K562 (cell line): ENCODE data around the gene MTF1.

Experiments
- CLOCK ChIP-seq: fragments of 250-450 bp; sonication (Bioruptor Pico); IDR thresholded peaks from 2 replicates; pipeline ENCODE4 v1.4.0; 2020; ENCODE audit warnings: mild to moderate bottlenecking, moderate library complexity, borderline replicate concordance
- TEAD4 ChIP-seq, 2 experiments: sonication (generic) in 1 of 2; formaldehyde crosslinking in 1 of 2; IDR thresholded peaks; 2 replicates each; pipeline versions ENCODE4 v1.6.1 to v1.8.0; 2012 to 2022; ENCODE audit warnings: borderline replicate concordance in 1 of 2, inconsistent platforms in 1 of 2, low read length in 1 of 2, mild to moderate bottlenecking in 1 of 2, missing genetic modification reagents in 1 of 2
- ZBTB33 ChIP-seq: sonication (generic); formaldehyde crosslinking; IDR thresholded peaks from 2 replicates; pipeline ENCODE4 v1.8.1; 2023; ENCODE audit warnings: mild to moderate bottlenecking, missing genetic modification reagents
- ZNF23 ChIP-seq: fragments of 250-450 bp; sonication (Bioruptor Pico); IDR thresholded peaks from 2 replicates; pipeline ENCODE4 v1.4.0; 2020; ENCODE audit warnings: mild to moderate bottlenecking

GRCh38 chr1:37840711-37841110 is 18.7 kb downstream of the MTF1 start:
- no peak for TF ChIP-seq TEAD4 (IDR thresholded peaks at IDR 0.05; ENCODE audit: low read length)
- TF ChIP-seq TEAD4 (CRISPR knock-in tag; IDR thresholded peaks at IDR 0.05; ENCODE audit: borderline replicate concordance): no peak
- TF ChIP-seq CLOCK (CRISPR knock-in tag): no peak
- no peak for TF ChIP-seq ZNF23
- TF ChIP-seq ZBTB33 (CRISPR knock-in tag): no peak
